MG63 (cell line): Measurements from ENCODE around the gene CHST7. TPM values are rescaled to one million over a fixed set of nuclear protein-coding genes. Genes with fewer than 3 reads are reported as not detected.
A peak's percentile ranks its signal among the peaks of the same experiment; 100 is the strongest.

Experiments
- DNase-seq: peaks from one replicate; pipeline ENCODE4 v3.0.0-alpha.2; 2020
- H3K27me3 ChIP-seq: fragments of 250-450 bp; sonication (Bioruptor Pico); 2 replicates; pipeline ENCODE4 v1.5.1; 2020; ENCODE audit warnings: mild to moderate bottlenecking, moderate library complexity
- H3K36me3 ChIP-seq: fragments of 250-450 bp; sonication (Bioruptor Pico); 2 replicates; pipeline ENCODE4 v1.5.1; 2020; ENCODE audit warnings: mild to moderate bottlenecking, moderate library complexity
- H3K4me3 ChIP-seq: fragments of 250-450 bp; sonication (Bioruptor Pico); 2 replicates; pipeline ENCODE4 v1.5.1; 2020; ENCODE audit warnings: mild to moderate bottlenecking, moderate library complexity
- H3K9me3 ChIP-seq: fragments of 250-450 bp; sonication (Bioruptor Pico); 2 replicates; pipeline ENCODE4 v1.5.1; 2020; ENCODE audit warnings: mild to moderate bottlenecking, moderate library complexity
- total RNA-seq: library from RNA; depleted of rRNA; stranded (reverse); fragments of >200 nt; shearing (Covaris generic); gene quantifications from 2 replicates; pipeline ENCODE4 v1.2.3, GENCODE V29; 2014; ENCODE audit warnings: low replicate concordance

CHST7 gene
- total RNA-seq, 1 experiment from 2014 or later = 2.4 TPM

GRCh38 chrX:46567388-46567787 lies 6.2 kb upstream of the CHST7 start:
- Histone ChIP-seq H3K9me3 (no peaks in the 10 kb centered on the region), H3K27me3 (no peaks in the 10 kb centered on the region), H3K36me3 (no peaks in the 10 kb centered on the region), H3K4me3 (no peak overlapping the region)
- no peak for DNase-seq

- H3K36me3 ChIP-seq = no peaks in the 10 kb centered on the region
- DNase-seq = no peak
- no peaks in the 10 kb centered on the region for H3K9me3 ChIP-seq
Observed at GRCh38 chrX:46569621-46570020, 3.9 kb upstream of the CHST7 start.

GRCh38 chrX:46571423-46572339 lies 1.9 kb upstream of the CHST7 start:
- Histone ChIP-seq H3K9me3 (no peaks in the 10 kb centered on the region), H3K27me3 (no peaks in the 10 kb centered on the region), H3K4me3 (no peak overlapping the region), H3K36me3 (no peaks in the 10 kb centered on the region)
- no peak for DNase-seq

More at GRCh38 chrX:46569621-46570020, 3.9 kb upstream of the CHST7 start:
- H3K4me3 ChIP-seq = no peak overlapping the region
- H3K27me3 ChIP-seq = no peaks in the 10 kb centered on the region

- no peak for DNase-seq
- Histone ChIP-seq H3K27me3 (no peaks in the 10 kb centered on the region), H3K4me3 (no peak overlapping the region)
Observed at GRCh38 chrX:46572340-46572936, 1.1 kb upstream of the CHST7 start.

GRCh38 chrX:46573892-46574773 lies 568 bp downstream of the CHST7 start:
- Histone ChIP-seq H3K27me3 (no peaks in the 10 kb centered on the region), H3K4me3 (peak overlapping the region; percentile 56), H3K36me3 (no peaks in the 10 kb centered on the region), H3K9me3 (no peaks in the 10 kb centered on the region)
- peak; percentile 62 for DNase-seq

More at GRCh38 chrX:46572340-46572936, 1.1 kb upstream of the CHST7 start:
- Histone ChIP-seq H3K9me3 (no peaks in the 10 kb centered on the region), H3K36me3 (no peaks in the 10 kb centered on the region)

- H3K36me3 ChIP-seq = no peaks in the 10 kb centered on the region
- DNase-seq = no peak
- no peaks in the 10 kb centered on the region for H3K27me3 ChIP-seq
- peak overlapping the region; percentile 56; the same call in 1 of the 2 replicates for H3K4me3 ChIP-seq
- no peaks in the 10 kb centered on the region for H3K9me3 ChIP-seq
Observed at GRCh38 chrX:46574774-46575381, 1.3 kb downstream of the CHST7 start.

- Histone ChIP-seq H3K27me3 (no peaks in the 10 kb centered on the region), H3K4me3 (no peak overlapping the region), H3K36me3 (no peaks in the 10 kb centered on the region), H3K9me3 (no peaks in the 10 kb centered on the region)
- DNase-seq = no peak
Observed at GRCh38 chrX:46575586-46575985, 2.0 kb downstream of the CHST7 start.

GRCh38 chrX:46575991-46576392 lies 2.4 kb downstream of the CHST7 start:
- DNase-seq = no peak
- no peaks in the 10 kb centered on the region for H3K27me3 ChIP-seq
- H3K4me3 ChIP-seq = no peak overlapping the region
- H3K9me3 ChIP-seq = no peaks in the 10 kb centered on the region
- no peaks in the 10 kb centered on the region for H3K36me3 ChIP-seq

GRCh38 chrX:46576458-46576857 lies 2.9 kb downstream of the CHST7 start:
- H3K9me3 ChIP-seq = no peaks in the 10 kb centered on the region
- no peaks in the 10 kb centered on the region for H3K36me3 ChIP-seq
- H3K4me3 ChIP-seq = no peak overlapping the region
- H3K27me3 ChIP-seq = no peaks in the 10 kb centered on the region
- DNase-seq = no peak

- Histone ChIP-seq H3K27me3 (no peaks in the 10 kb centered on the region), H3K9me3 (no peaks in the 10 kb centered on the region), H3K4me3 (no peak overlapping the region), H3K36me3 (no peaks in the 10 kb centered on the region)
- DNase-seq = no peak
Observed at GRCh38 chrX:46577221-46578005, 3.8 kb downstream of the CHST7 start.

GRCh38 chrX:46579250-46579649 lies 5.7 kb downstream of the CHST7 start:
- H3K36me3 ChIP-seq = no peaks in the 10 kb centered on the region
- no peak for DNase-seq
- no peaks in the 10 kb centered on the region for H3K9me3 ChIP-seq
- no peaks in the 10 kb centered on the region for H3K27me3 ChIP-seq
- H3K4me3 ChIP-seq = no peak overlapping the region

- H3K36me3 ChIP-seq = no peaks in the 10 kb centered on the region
- H3K9me3 ChIP-seq = no peaks in the 10 kb centered on the region
- DNase-seq = no peak
- no peak overlapping the region for H3K4me3 ChIP-seq
- H3K27me3 ChIP-seq = no peaks in the 10 kb centered on the region
Observed at GRCh38 chrX:46580613-46581012, 7.0 kb downstream of the CHST7 start.

GRCh38 chrX:46582325-46582724 lies 8.8 kb downstream of the CHST7 start:
- no peak for DNase-seq
- no peaks in the 10 kb centered on the region for H3K36me3 ChIP-seq
- no peaks in the 10 kb centered on the region for H3K9me3 ChIP-seq
- no peak overlapping the region for H3K4me3 ChIP-seq
- no peaks in the 10 kb centered on the region for H3K27me3 ChIP-seq

- H3K4me3 ChIP-seq = no peak overlapping the region
- peak; percentile 36 for DNase-seq
- no peaks in the 10 kb centered on the region for H3K27me3 ChIP-seq
- H3K9me3 ChIP-seq = no peaks in the 10 kb centered on the region
- H3K36me3 ChIP-seq = no peaks in the 10 kb centered on the region
Observed at GRCh38 chrX:46582966-46583365, 9.4 kb downstream of the CHST7 start.

- Histone ChIP-seq H3K36me3 (no peaks in the 10 kb centered on the region), H3K9me3 (no peaks in the 10 kb centered on the region), H3K4me3 (no peak overlapping the region), H3K27me3 (no peaks in the 10 kb centered on the region)
- DNase-seq = no peak
Observed at GRCh38 chrX:46584736-46585135, 11.2 kb downstream of the CHST7 start.

- Histone ChIP-seq H3K4me3 (no peak overlapping the region), H3K36me3 (no peaks in the 10 kb centered on the region), H3K9me3 (no peaks in the 10 kb centered on the region), H3K27me3 (no peaks in the 10 kb centered on the region)
- DNase-seq = peak; percentile 63
Observed at GRCh38 chrX:46587158-46587557, 13.6 kb downstream of the CHST7 start.
